Measurements from ENCODE around the gene GTF2H2C.
"Not testable (repeated sequence)": the region's sequence is repeated elsewhere in the genome, so short reads cannot be mapped to it uniquely, and the experiment has no call there.

GTF2H2C gene

DNA sequence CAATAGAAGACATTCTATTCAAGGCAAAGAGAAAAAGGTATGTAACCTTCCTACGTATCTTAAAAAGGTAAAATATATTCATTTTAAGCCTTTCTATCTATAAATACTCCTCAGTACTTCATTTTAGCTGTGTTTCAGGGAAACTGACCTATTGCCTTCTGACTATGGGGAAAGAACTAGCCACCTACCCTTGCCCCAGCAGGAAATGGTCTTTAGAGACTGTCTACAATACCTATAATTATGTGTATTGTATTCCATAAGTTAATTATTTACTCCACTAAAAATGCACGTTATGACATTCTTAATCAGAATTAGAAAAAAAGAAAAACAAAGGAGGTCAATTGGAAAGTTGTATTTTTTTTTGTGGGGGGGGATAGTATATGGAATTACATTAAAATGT lies 6.2 kb downstream of the GTF2H2C start:
- DNase-seq (ENCODE audit: low read depth in 3 of 3), result not testable (repeated sequence)

GRCh38 chr5:69568072-69568471 lies 8.1 kb downstream of the GTF2H2C start:
- DNase-seq (ENCODE audit: low read depth in 3 of 3), result not testable (repeated sequence)

- not testable (repeated sequence) for DNase-seq (ENCODE audit: low read depth in 3 of 3)
Measured at GRCh38 chr5:69583356-69583755, 23.4 kb downstream of the GTF2H2C start.

DNA sequence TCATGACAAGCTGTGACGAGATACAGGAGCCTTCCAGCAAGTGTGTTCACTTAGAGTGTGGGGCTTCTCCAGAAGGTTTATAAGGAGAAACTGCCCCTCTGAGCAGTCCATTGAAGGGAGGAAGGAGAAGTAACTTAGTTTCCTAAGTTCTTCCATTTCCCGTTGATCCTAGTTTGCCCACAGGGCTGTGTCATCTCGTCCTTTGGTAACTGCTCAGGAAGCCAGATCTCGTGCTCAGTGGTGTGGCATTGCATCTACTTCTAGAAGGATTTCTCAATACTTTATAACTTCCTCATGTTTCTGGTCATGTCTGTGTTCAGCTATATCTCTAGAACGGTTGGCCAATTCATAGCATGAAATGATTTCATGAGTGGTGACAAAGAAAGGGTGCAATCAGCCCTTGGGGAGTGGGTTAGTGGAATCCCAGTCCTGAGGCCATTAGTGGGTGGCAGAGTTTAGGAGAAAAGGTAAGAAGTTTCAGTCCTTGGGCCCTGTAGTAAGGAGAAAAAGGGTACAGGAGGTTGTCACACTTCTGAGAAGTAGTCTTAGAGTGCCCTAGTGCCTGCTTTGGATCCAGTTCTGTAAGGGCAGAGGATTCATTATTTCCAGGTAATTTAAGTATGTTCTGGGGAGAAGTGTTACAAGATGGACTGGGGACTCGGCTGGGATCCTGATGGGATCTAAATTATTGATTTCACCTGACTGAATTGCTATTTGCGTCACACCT lies 36.3 kb downstream of the GTF2H2C start:
- DNase-seq (ENCODE audit: low read depth in 3 of 3), result not testable (repeated sequence)

DNA sequence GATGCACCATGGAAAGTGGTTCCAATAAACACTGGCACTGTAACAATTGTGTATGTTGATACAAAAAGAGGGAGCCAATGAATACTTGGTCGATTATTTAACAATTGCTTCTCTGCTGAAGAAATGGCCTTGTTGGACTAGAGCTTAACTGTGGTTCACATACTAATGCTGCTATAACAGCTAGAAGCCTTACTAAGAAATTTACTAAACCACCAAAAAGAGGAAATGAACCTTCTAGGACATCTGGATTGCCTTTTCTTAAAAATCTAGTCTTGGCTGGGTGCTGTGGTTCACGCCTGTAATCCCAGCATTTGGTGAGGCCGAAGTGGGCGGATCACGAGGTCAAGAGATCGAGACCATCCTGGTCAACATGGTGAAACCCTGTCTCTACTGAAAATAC lies 42.0 kb downstream of the GTF2H2C start:
- not testable (repeated sequence) for DNase-seq (ENCODE audit: low read depth in 3 of 3)

- not testable (repeated sequence) for DNase-seq (ENCODE audit: low read depth in 3 of 3)
Measured at GRCh38 chr5:69606839-69607238, 46.8 kb downstream of the GTF2H2C start.

- DNase-seq (ENCODE audit: low read depth in 3 of 3), result not testable (repeated sequence)
Measured at GRCh38 chr5:69607750-69608149, 47.8 kb downstream of the GTF2H2C start.

DNA sequence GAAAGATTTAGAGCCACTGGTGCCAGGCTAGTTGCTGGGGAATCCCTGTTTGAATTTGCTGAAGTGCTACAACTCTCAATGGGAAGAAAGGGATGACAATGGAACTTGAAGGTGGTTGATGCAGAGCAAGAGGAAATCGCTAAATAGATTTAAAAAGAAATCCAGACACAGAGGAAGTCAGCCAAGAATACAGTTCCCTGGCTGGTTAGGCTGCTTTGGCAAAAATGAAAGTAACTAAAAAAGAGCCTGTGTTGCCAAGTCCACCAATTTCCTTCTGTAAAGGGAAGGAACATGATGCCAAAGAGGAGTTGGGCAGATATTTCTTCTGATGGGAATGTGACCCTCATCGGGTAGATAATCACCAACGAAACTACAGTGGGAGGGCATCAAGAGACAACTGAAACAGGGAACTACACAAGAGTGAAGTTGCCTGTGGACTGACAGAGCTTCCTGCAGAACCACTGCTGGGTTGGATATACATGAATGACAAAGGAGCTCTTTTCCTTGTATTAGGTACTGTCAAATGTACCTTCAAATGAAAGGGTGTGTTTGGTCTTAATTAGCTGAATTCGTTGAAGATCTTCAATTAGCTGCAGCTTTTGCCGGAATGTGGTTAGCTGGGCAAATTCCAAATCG lies 49.0 kb downstream of the GTF2H2C start:
- DNase-seq (ENCODE audit: low read depth in 3 of 3), result not testable (repeated sequence)

DNA sequence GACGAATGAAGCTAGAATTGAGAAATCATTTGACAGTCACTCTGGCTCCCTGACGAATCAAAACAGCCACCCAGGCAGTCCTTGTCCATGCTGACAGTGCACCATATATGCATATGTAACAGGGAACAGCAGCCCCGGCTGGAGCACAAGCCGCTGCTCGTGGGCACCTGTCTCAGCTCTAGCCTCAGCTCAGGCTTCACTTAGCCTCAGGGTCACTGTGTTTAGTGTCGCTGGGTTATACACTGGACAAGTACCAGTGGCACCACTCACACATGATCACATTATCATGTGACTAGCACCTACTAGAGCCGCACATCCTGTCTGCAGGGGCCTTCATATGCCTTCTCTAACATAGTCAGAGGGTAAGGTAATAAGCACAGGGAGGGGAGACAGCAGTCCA lies 54.9 kb downstream of the GTF2H2C start:
- not testable (repeated sequence) for DNase-seq (ENCODE audit: low read depth in 3 of 3)

DNA sequence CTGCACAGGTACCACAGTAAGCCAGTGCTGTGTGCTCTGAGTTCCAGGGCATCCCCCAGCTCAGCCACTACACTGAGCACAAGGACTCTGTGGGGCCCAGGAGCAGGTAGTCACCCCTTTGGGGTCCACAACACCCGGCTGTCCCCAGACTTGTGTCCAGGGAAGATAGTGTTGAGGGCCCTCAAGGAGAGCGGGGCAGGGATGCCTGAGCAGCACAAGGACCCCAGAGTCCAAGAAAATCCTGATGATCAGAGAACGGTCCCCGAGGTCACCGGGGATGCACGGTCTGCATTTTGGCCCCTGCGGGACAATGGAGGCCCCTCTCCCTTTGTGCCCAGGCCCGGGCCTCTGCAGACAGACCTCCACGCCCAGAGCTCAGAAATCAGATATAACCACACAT lies 71.9 kb downstream of the GTF2H2C start:
- DNase-seq (ENCODE audit: low read depth in 3 of 3), result not testable (repeated sequence)

Data from stimulated activated CD4-positive, alpha-beta T cell treated with anti-CD3 and anti-CD28 coated beads, TNF-alpha, amount 100 ng/mL, for 48 hours (primary cell).